Measurements from ENCODE around the gene SSH2. TPM values are rescaled to one million over a fixed set of nuclear protein-coding genes. Genes with fewer than 3 reads are reported as not detected.

SSH2 gene
- total RNA-seq, 2 experiments from 2014 or later, result 32.6 to 36.1 TPM

DNA sequence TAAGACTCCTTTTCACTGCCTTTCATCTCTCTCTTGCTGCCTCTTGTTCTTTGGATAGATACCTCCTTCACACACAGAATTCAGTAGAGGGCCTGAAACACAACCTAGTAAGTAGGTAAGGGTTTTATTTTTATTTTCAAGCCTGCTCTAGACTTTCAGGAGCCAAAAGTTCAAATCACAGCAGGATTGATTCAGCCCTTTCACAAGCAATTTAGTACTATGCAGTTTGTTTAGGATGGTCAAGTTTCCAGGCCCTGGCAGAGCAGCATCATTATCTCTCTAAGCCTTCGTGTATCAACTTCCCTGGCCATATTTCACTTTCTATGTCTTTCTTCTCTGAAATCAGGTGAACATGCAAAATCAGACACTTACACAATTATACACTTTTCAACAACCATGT lies 158.5 kb downstream of the SSH2 start:
- no peaks in the 10 kb centered on the region for H3K4me1 Mint-ChIP-seq
- ChIA-PET CTCF (no interaction called here), POLR2A (no interaction called here)
- no peak overlapping the region for H3K4me3 Mint-ChIP-seq
- no peak for ATAC-seq
- DNase-seq, result no peak
- no peaks in the 10 kb centered on the region for H3K27me3 Mint-ChIP-seq
- intact Hi-C loops (cut with DNase I, micrococcal nuclease), result no loop called here
- no peaks in the 10 kb centered on the region for H3K36me3 Mint-ChIP-seq (ENCODE audit: low read depth)
- H3K27ac Mint-ChIP-seq, result no peak overlapping the region
- H3K9me3 Mint-ChIP-seq (ENCODE audit: low read depth), result no peaks in the 10 kb centered on the region

DNA sequence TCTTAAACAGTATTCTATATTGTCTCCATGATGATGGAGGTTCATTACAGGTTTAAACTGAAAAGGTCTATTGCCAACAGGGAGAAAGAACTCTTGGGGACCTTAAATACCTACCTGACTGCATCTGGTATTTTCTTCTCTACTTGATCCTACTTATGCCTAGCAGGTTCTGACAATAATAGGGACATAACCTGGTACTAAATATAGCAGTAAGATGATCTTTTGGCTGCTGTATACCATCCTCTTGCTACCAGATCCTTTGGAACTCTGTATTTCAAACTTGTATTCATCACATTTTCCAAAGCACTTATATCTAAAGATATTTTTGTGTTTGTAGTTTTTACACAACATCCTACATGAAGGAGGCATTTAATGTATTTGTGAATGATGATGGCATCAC lies 160.8 kb downstream of the SSH2 start:
- intact Hi-C loops (cut with DNase I, micrococcal nuclease), result no loop called here
- ChIA-PET CTCF (interaction anchor here (0.6 to 1.3 kb wide), 2 partner anchors 8 to 182 kb away, joined by 3 to 7 read pairs; no protein-coding TSS in a partner anchor), POLR2A (no interaction called here)
- DNase-seq, result no peak
- no peaks in the 10 kb centered on the region for H3K27me3 Mint-ChIP-seq
- no peaks in the 10 kb centered on the region for H3K4me1 Mint-ChIP-seq
- H3K4me3 Mint-ChIP-seq, result no peak overlapping the region
- H3K27ac Mint-ChIP-seq, result no peak overlapping the region
- H3K36me3 Mint-ChIP-seq (ENCODE audit: low read depth), result no peaks in the 10 kb centered on the region
- no peak for ATAC-seq
- no peaks in the 10 kb centered on the region for H3K9me3 Mint-ChIP-seq (ENCODE audit: low read depth)

DNA sequence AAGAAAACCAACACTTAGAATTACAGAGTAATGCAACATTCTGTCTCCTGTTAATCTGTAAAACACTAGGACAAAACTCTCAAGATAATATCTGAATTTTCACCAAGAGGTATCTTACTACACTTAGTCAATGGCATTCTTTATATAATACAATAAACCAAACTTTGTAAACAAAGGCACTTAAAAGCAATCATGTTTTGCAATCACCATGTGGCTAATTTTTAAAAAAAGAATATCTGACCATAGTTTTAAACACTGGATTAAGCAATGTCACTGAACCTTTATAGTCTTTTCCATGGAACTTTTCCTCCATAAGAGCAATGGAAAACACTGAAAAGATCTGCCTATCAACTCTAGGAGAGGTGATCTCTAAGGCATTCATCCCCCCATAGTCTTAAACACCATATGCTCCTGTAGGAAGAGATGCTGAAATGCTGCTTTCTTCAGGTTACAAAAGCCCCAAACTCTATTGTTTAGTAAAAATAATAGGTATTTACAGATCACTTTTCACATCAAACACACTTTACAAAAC lies 163.2 kb downstream of the SSH2 start:
- H3K27ac Mint-ChIP-seq, result no peak overlapping the region
- ChIA-PET POLR2A (no interaction called here), CTCF (interaction anchor here (0.7 to 1.5 kb wide), 6 partner anchors 9 to 192 kb away, joined by 3 to 5 read pairs (median 3); no protein-coding TSS in a partner anchor)
- H3K27me3 Mint-ChIP-seq, result no peaks in the 10 kb centered on the region
- H3K4me1 Mint-ChIP-seq, result peaks cover 2% of the 10 kb centered on the region
- intact Hi-C loops (cut with DNase I, micrococcal nuclease), result no loop called here
- no peaks in the 10 kb centered on the region for H3K9me3 Mint-ChIP-seq (ENCODE audit: low read depth)
- no peak overlapping the region for H3K4me3 Mint-ChIP-seq
- ATAC-seq (no peak), DNase-seq (no peak)
- no peaks in the 10 kb centered on the region for H3K36me3 Mint-ChIP-seq (ENCODE audit: low read depth)

DNA sequence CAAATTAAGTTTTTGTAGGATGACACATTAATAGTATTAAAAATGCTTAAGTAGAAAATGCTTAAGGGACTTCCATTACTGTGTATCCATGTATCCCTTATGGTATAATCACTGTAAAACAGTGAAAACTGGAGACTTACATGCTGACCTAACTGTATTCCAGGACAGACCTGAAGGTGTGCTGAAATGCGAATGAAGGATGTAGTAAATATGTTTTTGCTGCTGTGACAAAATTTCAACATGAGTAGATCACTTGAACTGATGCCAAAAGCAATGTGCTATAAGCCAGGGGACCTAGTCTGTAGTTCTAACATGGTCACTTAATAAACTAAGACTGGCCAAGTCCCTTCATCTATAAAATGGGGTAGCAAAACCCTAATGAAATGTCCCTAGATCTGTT lies 165.3 kb downstream of the SSH2 start:
- Mint-ChIP-seq H3K27ac (no peak overlapping the region), H3K36me3 (ENCODE audit: low read depth) (peaks cover 1% of the 10 kb centered on the region), H3K9me3 (ENCODE audit: low read depth) (no peaks in the 10 kb centered on the region), H3K27me3 (no peaks in the 10 kb centered on the region), H3K4me3 (no peak overlapping the region), H3K4me1 (peaks cover 6% of the 10 kb centered on the region)
- CTCF ChIA-PET, result interaction anchor here (0.9 to 2.1 kb wide), 4 partner anchors 15 to 149 kb away, joined by 3 to 8 read pairs (median 4); partner anchors contain the start of gene CORO6
- POLR2A ChIA-PET, result no interaction called here
- intact Hi-C loops (cut with DNase I, micrococcal nuclease), result loop anchor here in 1 of 2 experiments (5.0 kb wide), 1 partner anchor 147 kb away; no protein-coding TSS in a partner anchor
- ATAC-seq, result no peak
- DNase-seq, result no peak

DNA sequence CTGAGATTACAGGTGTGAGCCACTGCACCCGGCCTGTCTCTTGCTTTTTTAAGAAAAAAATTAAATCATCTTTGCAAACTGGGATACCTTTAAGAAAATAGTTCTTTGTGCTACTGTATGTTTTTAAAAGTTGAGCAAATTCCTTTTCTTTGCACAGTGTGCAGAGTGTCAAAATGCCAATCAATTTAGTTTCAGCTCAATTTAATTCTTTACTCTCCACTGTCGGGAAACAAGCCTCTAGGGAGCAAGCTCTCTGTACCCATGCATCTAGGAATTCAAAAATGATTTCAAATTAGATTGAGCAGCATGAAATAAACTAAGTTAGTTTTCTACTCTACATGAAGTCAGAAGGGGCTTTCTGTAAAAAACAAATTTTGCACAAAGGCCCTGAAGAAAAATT lies 165.8 kb downstream of the SSH2 start:
- peaks cover 11% of the 10 kb centered on the region for H3K4me1 Mint-ChIP-seq
- ATAC-seq (no peak), DNase-seq (no peak)
- H3K27me3 Mint-ChIP-seq, result no peaks in the 10 kb centered on the region
- ChIA-PET POLR2A (no interaction called here), CTCF (interaction anchor here (0.7 to 2.1 kb wide), 4 partner anchors 15 to 1055 kb away, joined by 3 to 8 read pairs (median 4); partner anchors contain the start of gene CORO6)
- no peak overlapping the region for H3K27ac Mint-ChIP-seq
- intact Hi-C loops (cut with DNase I, micrococcal nuclease), result loop anchor here in 1 of 2 experiments (5.0 kb wide), 1 partner anchor 147 kb away; no protein-coding TSS in a partner anchor
- peaks cover 4% of the 10 kb centered on the region for H3K36me3 Mint-ChIP-seq (ENCODE audit: low read depth)
- no peaks in the 10 kb centered on the region for H3K9me3 Mint-ChIP-seq (ENCODE audit: low read depth)
- H3K4me3 Mint-ChIP-seq, result no peak overlapping the region

DNA sequence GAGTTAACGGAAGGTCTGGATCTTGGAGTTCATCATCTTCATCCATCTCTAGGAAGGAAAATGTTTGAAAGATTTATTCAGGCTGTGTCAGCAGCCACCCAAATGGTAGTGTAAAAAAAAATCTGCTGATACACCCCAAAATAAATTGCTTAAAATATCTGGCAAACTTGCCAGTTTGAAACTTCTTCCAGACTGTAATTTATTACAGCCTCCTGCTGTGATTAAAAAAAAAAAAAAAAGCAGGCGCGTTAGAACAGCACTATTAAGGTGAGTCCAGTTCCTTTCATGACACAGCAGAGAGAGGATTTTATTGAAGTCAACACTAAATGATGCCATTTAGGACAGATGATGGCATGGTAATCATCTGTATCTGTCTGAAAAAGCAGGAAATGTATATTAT lies 166.8 kb downstream of the SSH2 start:
- H3K27ac Mint-ChIP-seq, result no peak overlapping the region

DNA sequence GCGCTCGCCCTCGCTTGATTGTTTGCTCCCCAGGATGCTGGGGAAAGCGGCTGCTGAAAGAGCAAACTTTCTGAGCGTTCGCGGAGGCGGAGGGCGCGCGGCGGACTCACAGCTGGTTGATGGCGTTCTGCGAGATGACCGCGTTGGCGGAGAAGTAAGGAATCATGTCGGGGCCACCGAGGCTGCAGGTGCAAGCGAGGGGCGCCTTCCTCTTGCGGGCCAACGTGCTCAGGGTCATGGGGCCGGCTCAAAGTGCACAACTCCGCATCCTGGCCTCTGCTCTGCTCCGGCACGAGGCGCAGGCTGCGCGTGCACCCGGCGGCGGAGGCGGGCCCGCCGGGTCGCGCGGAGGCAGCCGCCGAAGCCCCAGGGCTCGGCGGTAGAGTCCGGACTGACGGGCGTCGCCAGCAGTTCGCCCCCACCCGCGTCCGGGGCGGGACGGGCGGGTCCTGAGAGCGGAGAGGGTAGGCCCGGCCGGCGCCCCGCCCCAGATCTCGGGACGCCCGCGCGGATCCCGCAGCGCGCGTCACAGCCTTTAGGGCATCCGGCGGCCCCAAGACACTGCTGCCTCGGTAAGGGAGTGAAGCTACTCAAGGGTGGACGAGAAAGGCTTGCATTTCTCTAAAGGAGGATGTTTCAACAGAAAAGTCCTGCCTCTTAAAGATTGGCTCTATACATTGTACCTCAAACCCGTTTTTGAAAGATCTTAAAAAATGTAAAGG lies 168.8 kb downstream of the SSH2 start:
- Mint-ChIP-seq H3K9me3 (ENCODE audit: low read depth) (no peaks in the 10 kb centered on the region), H3K4me1 (peaks cover 30% of the 10 kb centered on the region), H3K27ac (peak overlapping the region; percentile 97), H3K36me3 (ENCODE audit: low read depth) (peaks cover 15% of the 10 kb centered on the region), H3K4me3 (peak overlapping the region; percentile 97), H3K27me3 (no peaks in the 10 kb centered on the region)
- peak; percentile 89 for ATAC-seq
- DNase-seq, result peak; percentile 97
- ChIA-PET POLR2A (interaction anchor here (0.5 to 1.7 kb wide), 7 partner anchors 29 to 148 kb away, joined by 3 to 11 read pairs (median 4); no protein-coding TSS in a partner anchor), CTCF (interaction anchor here (0.6 to 2.4 kb wide), 13 partner anchors 9 to 144 kb away, joined by 3 to 14 read pairs (median 4); partner anchors contain the start of gene CORO6)
- intact Hi-C loops (cut with DNase I, micrococcal nuclease), result loop anchor here (1.0 to 5.0 kb wide), 12 partner anchors 34 to 467 kb away; partner anchors contain the start of genes GIT1 (in 1 of the 2), NSRP1 (in 1 of the 2), NUFIP2 (in 1 of the 2) and TP53I13 (in 1 of the 2)

More for the DNA sequence above, 166.8 kb downstream of the SSH2 start:
- Mint-ChIP-seq H3K27me3 (no peaks in the 10 kb centered on the region), H3K4me1 (peaks cover 17% of the 10 kb centered on the region), H3K9me3 (ENCODE audit: low read depth) (no peaks in the 10 kb centered on the region), H3K36me3 (ENCODE audit: low read depth) (peaks cover 5% of the 10 kb centered on the region), H3K4me3 (no peak overlapping the region)
- ChIA-PET POLR2A (interaction anchor here (0.6 to 0.7 kb wide), 2 partner anchors 40 to 69 kb away, joined by 3 to 4 read pairs; no protein-coding TSS in a partner anchor), CTCF (interaction anchor here (0.6 to 2.4 kb wide), 3 partner anchors 15 to 124 kb away, joined by 3 to 9 read pairs (median 8); no protein-coding TSS in a partner anchor)
- intact Hi-C loops (cut with DNase I, micrococcal nuclease), result loop anchor here in 1 of 2 experiments (5.0 kb wide), 1 partner anchor 146 kb away; no protein-coding TSS in a partner anchor
- no peak for ATAC-seq
- DNase-seq, result no peak

DNA sequence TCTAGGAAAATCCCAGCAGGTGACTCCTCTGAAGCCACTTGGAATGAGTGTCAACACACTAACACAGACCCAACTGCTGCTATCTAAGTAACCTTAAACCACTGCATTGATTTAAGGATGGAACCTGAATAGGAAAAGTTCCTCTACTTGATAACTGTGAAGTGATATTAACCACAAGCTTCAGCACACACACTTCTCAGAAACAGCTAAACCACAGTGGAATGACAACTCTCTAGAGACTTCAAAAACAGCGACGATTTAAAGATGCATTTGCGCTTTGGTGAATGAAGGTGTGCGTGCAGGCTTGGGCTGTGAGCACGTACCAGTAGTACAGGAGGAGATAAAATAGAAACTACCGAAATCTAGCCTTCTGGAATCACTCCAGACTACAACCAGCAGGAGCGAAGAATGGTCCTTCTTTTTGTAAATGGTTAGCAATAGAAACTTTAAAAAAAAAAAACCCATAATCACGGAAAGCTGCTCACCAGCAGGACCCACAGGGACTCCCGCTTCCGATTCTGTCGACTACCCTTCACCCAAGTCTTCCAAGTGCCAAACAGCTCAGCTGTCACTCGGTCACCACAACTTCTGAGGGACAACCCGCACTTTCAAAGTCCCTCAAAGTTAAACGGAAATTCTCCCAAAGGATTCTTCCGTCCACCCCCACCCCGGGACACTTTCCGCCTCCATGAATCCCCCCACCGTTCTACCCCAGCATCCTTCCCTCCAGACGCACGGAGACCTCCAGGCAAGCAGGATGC lies 169.6 kb downstream of the SSH2 start:
- intact Hi-C loops (cut with DNase I, micrococcal nuclease), result loop anchor here (1.0 to 5.0 kb wide), 12 partner anchors 34 to 466 kb away; partner anchors contain the start of genes GIT1 (in 1 of the 2), NSRP1 (in 1 of the 2), NUFIP2 (in 1 of the 2) and TP53I13 (in 1 of the 2)
- DNase-seq, result peak; percentile 70
- no peaks in the 10 kb centered on the region for H3K9me3 Mint-ChIP-seq (ENCODE audit: low read depth)
- H3K27ac Mint-ChIP-seq, result peak overlapping the region; percentile 97
- H3K4me3 Mint-ChIP-seq, result peak overlapping the region; percentile 97
- no peaks in the 10 kb centered on the region for H3K27me3 Mint-ChIP-seq
- CTCF ChIA-PET, result interaction anchor here (0.6 to 2.4 kb wide), 15 partner anchors 9 to 143 kb away, joined by 3 to 14 read pairs (median 4); partner anchors contain the start of gene CORO6
- POLR2A ChIA-PET, result interaction anchor here (0.7 to 1.7 kb wide), 7 partner anchors 9 to 147 kb away, joined by 3 to 11 read pairs (median 4); no protein-coding TSS in a partner anchor
- H3K4me1 Mint-ChIP-seq, result peaks cover 30% of the 10 kb centered on the region
- peak; percentile 55 for ATAC-seq
- peaks cover 16% of the 10 kb centered on the region for H3K36me3 Mint-ChIP-seq (ENCODE audit: low read depth)

DNA sequence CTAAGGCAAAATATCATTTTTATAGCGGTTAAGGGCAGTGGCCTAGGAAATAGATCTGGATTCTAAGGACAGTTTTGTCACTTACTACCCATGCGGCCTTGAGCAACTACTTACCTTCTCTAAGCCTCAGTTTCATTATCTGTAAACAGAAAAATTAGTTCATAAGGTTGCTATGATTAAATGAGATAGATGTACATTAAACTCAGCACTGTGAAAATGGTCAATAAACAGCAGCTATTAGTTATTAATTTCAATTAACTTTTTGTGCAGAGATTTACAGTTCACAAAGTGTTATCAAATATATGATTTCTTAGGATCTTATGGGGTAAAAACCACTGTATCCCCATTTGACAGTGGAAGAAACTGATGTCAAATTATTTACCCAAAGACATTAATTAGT lies 171.8 kb downstream of the SSH2 start:
- DNase-seq (no peak), ATAC-seq (no peak)
- H3K9me3 Mint-ChIP-seq (ENCODE audit: low read depth), result no peaks in the 10 kb centered on the region
- CTCF ChIA-PET, result interaction anchor here (0.5 to 2.7 kb wide), 7 partner anchors 21 to 617 kb away, joined by 3 to 16 read pairs (median 4); partner anchors contain the start of gene CORO6
- H3K36me3 Mint-ChIP-seq (ENCODE audit: low read depth), result peaks cover 19% of the 10 kb centered on the region
- no peaks in the 10 kb centered on the region for H3K27me3 Mint-ChIP-seq
- intact Hi-C loops (cut with DNase I, micrococcal nuclease), result no loop called here
- peak overlapping the region; percentile 83 for H3K27ac Mint-ChIP-seq
- POLR2A ChIA-PET, result interaction anchor here (0.6 kb wide), 1 partner anchor 141 kb away, joined by 3 read pairs; no protein-coding TSS in a partner anchor
- H3K4me3 Mint-ChIP-seq, result peak overlapping the region; percentile 58
- H3K4me1 Mint-ChIP-seq, result peaks cover 41% of the 10 kb centered on the region

DNA sequence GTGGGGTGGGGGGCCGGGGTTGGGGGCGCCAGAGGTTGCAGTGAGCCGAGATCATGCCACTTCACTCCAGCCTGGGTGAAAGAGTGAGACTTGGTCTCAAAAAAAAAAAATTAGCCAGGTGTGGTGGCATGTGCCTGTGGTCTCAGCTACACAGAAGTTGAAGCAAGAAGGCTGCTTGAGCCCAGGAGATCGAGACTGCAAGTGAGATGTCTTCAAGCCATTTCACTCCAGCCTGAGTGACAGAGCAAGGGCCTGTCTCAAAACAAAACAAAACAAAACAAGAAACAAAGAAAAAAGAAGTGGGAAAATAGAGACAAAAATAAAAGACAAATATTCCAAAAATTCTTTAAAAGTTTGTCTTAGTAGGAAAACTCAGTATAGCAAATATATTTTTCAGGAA lies 172.2 kb downstream of the SSH2 start:
- peak overlapping the region; percentile 83 for H3K27ac Mint-ChIP-seq
- ChIA-PET CTCF (interaction anchor here (0.7 to 2.7 kb wide), 4 partner anchors 22 to 140 kb away, joined by 3 to 16 read pairs (median 4); no protein-coding TSS in a partner anchor), POLR2A (no interaction called here)
- peaks cover 41% of the 10 kb centered on the region for H3K4me1 Mint-ChIP-seq
- DNase-seq (no peak), ATAC-seq (no peak)
- intact Hi-C loops (cut with DNase I, micrococcal nuclease), result no loop called here
- H3K4me3 Mint-ChIP-seq, result peak overlapping the region; percentile 58
- H3K27me3 Mint-ChIP-seq, result no peaks in the 10 kb centered on the region
- peaks cover 21% of the 10 kb centered on the region for H3K36me3 Mint-ChIP-seq (ENCODE audit: low read depth)
- H3K9me3 Mint-ChIP-seq (ENCODE audit: low read depth), result no peaks in the 10 kb centered on the region
